Femur (tissue), 1 donor: ENCODE results near the gene CEACAM16.
A peak's percentile ranks its signal among the peaks of the same experiment; 100 is the strongest.
"Not testable (repeated sequence)": the region's sequence is repeated elsewhere in the genome, so short reads cannot be mapped to it uniquely, and the experiment has no call there.

Experiments used
- DNase-seq: peaks from one replicate; pipeline ENCODE4 v3.0.0-alpha.2; 2017

CEACAM16 gene

DNA sequence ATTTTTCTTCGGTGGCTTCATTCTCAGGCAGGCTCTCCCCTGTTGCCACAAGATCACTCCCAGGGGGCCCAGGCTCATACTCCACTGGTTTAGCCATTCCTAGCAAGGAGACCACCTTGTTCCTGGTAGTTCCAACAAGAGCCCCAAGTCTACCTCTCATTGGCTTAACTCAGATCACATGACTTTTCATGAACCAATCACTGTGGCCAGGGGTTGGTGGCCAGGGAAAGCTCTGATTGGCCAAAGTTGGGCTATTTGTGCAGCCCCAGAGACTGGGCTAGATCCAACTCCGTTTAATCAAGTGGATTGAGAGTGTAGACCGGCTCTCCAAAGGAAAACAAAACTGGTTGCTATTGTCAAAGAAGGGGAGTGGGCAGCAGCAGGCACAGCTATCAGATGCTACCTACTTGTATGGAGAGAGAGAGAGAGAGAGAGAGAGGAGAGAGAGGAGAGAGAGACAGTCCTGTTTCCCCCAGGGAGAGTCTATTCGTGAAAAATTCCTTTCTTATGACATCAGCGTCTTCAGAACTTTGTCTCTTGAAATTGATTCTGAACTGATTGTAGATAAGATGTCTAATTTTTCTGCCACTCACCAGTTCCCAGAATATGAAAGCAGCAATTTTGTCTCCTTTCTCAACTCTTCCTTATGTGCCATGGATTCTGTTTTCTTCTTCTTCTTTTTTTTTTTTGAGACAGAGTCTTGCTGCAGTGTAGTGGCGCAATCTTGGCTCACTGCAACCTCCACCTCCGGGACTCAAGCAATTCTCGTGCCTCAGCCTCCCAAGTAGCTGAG is 21.7 kb upstream of the CEACAM16 start:
- DNase-seq, result no peak

DNA sequence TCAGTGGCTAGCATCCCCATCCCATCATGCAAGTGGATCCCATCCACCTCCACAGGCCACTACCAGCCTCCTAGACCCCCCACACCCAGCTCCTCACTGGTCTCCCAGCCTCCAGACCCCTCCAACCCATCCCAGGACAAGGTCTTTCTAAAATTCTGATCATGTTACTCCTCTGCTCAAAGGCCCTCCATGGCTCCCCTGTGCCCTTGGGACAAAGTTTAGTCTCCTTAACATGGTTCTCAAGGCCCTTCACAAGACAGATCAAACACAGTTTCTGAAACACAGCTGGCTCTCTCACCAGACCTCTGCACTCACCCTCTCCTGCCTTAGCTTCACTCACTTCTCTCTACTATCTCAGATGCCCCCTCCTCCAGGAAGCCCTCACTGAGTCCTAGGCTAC is 18.4 kb upstream of the CEACAM16 start:
- DNase-seq, result no peak

DNA sequence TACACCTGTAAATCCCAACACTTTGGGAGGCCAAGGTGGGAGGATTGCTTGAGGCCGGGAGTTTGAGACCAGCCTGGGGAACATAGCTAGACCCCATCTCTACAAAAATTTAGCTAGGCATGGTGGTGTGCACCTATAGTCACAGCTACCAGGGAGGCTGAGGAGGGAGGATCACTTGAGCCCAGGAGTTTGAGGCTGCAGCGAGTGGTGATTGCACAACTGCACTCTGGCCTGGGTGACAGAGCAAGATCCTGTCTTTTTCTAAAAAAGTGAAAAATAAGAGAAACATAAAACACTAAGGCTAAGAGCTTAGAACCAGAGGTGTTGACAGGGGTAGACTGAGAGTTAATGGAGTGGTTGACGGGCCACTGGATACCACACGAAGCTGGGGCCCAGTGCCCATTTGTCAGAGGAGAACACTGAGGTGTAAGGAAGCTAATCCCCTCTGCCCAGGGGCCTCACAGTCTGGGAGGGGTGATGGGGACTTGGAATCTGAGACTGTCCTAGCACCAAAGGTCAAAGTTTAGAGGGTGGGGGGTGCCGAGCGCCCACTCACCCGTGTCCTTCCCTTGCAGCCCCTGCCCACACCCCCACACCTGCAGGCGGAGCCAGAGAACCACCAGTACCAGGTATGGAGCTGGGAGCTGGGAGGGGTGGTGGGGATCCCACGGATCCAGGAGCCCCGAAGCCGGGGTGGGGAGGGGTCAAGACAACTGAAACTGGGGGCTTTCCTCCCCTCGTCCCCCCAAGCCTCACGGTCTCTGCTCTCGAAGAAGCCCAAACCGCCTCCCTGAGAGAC is 16.8 kb upstream of the CEACAM16 start:
- DNase-seq, result no peak

DNA sequence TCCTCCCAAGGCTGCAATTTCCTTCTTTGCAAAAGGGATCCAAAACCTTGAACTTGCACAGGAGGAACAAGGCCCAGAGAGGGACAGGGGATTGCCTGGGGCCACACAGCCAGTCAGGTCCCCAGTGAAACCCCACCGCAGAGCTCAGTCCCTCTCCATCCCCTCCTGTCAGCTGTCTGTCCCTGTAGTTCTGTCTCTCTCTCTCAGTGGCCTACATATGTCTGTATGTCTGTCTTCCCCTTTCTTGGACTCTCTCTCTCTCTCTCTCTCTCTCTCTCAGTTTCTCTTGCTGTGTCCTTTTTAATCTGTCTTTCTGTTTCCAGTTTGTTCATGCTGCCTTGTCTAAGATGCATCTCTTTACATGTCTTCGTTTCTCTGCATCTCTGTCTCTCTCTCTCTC is 16.1 kb upstream of the CEACAM16 start:
- DNase-seq, result no peak

DNA sequence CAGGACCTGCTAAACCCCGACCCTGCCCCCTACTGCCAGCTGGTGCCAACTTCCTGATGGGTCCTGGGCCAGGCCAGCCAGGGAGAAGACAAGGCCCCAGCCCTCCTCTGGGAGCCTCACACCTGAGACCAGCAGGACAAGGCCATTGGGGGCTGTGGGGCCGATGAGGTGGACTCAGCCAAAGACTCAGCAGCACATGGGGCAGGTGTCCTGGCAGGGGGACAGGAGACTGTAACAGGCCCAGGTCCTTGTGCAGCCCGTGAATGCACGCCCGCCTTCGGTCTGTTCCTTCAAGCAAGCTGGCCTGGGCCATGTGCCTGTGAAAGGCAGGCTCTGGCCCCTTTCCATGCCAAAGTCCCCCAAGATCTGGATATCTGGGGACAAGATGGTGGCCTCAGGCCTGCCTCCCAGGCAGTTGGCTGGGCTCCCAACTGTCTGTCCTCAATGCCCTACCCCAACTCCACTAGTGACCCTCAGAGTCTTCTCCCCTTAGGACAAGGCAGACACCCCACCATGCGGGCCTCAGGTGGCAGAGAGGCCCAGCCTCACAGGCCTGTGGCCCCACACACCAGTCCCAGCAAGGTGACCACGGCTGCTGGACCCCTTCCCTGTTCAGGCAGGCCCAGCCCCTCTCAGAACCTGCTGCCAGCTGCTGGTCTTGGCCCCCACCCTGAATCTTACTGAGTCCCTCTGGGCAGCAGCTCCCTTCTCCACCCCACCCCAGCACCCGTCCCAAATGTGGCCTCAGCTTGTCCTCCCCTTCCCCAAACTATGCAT is 15.3 kb upstream of the CEACAM16 start:
- DNase-seq, result no peak

DNA sequence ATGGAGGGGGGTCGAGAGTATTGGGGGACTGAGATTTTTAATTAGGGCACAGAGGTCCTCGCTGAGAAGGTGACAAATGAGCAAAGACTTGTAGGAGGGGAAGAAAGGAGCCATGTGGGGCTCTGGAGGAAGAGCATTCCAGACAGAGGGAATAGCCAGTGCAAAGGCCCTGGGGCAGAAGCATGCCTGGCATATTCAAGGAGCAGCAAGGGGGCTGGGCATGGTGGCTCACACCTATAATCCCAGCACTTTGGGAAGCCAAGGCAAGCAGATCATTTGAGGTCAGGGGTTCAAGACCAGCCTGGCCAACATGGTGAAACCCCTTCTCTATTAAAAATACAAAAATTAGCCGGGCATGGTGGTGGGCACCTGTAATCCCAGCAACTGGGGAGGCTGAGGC is 14.6 kb upstream of the CEACAM16 start:
- not testable (repeated sequence) for DNase-seq

DNA sequence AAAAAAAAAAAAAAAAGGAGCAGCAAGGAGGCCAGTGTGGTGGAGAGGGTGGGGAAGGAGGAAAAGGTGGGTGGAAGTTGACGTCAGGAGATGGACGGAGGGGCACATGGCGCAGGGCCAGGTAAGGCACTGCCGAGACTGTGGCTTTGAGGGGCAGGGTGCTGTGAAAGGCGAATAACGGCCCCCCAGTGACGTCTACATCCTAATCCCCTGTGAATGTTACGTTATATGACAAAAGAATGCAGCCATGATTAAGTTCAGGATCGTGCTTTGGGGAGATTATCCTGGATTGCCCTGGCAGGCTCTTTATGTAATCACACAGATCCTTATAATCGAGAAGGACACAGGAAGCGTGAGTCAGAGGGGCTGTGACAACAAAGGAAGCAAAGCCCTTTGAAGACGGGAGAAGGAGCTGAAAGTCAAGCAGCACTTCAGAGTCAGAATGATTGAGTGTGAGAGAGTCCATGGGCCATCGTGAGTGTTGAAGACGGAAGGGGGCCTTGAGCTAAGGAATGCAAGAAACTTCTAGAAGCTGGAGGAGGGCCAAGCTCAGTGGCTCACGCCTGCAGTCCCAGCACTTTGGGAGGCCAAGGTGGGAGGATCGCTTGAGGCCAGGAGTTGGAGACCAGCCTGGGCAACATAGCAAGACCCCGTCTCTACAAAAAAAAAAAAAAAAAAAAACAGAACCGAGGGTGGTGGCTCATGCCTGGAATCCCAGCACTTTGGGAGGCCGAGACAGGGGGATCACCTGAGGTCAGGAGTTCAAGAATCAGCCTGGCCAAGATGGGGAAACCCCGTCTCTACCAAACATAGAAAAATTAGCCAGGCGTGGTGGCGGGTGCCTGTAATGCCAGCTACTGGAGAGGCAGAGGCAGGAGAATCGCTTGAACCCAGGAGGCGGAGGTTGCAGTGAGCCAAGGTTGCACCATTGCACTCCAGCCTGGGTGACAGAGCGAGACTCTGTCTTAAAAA is 13.8 kb upstream of the CEACAM16 start:
- DNase-seq, result no peak

DNA sequence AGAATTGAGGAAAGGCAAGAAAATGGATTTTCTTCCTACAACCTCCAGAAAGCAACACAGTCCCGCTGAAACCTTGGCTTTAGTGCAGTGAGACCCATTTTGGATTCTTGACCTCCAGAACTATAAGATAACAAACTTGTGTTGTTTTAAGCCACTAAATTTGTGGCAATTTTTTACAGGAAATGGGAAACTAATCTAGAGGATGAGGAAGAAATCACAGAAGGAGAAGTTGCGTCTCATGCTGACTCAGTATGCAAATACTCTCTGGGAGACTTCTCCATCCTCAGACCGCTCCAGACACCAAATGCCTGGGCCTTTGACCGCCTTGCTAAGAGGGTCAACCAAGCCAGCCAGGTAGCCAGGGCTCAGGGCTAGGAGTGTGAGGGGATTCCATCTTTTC is 13.1 kb upstream of the CEACAM16 start:
- no peak for DNase-seq

DNA sequence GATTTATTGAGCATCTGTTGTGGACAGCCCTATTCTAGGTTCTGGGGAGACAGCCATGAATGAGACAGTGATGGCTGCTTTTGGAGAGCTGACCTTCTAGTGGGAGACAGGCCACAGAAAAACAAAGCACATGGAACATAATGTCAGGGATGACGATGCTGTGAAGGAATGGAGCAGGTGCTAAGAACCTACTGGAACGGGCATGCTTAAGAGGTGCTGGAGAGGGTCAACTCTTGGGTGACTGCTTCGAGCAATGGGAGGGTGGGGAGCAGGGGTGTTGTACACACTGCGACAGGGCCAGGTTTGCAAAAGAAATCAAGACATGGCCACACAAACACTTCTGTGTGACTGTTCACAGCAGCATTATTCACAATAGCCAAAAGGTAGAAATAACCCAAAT is 12.1 kb upstream of the CEACAM16 start:
- no peak for DNase-seq

DNA sequence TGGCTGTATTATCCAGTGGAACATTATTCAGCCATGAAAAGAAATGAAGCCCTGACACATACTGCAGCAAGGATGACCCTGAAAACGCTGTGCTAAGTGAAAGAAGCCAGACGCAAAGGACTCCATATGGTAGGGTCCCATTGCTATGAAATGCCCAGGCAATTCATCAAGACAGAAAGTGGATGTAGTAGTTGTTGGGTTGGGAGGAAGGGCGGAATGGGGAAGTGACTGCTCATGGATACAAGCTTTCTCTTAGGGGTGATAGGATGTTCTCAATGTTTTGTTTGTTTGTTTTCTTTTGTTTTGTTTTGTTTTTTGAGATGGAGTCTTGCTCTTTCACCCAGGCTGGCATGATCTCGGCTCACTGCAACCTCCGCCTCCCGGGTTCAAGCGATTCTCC is 11.1 kb upstream of the CEACAM16 start:
- no peak for DNase-seq

DNA sequence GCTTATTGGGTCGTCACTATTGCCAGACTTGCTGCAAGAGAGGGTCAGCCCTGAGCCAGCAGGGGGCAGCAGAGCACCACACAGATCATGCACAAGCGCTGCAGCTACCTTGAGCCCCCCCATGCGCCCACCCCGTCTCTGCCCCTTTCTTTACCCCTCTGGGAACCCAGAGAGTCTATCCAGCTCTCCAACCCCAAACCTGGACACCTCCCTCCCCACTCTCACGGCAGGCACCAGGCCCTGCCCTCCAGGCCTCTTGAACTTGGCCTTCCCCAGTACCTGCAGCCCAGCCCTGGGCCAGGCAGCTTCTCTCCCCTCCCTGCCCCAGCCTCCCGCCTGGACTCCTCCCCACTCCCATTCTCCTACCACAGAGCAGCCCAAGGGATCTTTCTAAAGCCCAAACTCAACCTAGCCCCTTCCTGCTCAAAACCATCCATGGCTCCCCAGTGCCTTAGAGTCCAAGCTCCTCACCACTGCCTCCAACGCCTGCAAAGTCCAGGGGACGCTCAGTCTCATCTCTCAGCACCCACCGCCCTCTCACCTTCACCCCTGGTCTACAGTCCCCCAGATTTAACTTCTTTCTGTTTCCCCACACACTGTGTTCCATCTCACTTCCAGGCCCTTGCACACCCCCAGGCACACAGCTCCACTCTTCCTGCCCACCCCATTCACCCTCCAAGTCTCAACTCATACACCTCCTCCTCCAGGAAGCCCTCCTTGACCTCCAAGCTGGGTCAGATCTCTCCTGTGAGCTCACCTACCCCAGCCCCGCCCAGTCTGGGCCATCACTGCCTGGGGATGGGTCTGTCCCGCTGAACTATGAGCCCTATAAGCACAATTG is 9.4 kb upstream of the CEACAM16 start:
- DNase-seq, result peak; percentile 79

DNA sequence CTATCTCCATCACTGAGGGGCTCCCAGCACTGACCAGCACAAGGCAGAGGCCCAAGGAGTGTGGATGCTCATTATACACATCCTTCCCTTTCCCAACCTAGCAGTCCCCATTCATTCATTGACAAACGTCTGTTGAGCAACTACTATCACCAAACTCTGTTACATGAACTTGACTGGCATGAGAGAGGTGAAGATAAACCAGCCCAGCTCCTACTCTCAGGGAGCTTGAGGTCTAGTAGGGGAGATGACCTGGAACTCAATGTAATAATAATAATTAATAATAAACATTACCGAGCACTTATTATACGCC is 8.9 kb upstream of the CEACAM16 start:
- DNase-seq, result no peak

DNA sequence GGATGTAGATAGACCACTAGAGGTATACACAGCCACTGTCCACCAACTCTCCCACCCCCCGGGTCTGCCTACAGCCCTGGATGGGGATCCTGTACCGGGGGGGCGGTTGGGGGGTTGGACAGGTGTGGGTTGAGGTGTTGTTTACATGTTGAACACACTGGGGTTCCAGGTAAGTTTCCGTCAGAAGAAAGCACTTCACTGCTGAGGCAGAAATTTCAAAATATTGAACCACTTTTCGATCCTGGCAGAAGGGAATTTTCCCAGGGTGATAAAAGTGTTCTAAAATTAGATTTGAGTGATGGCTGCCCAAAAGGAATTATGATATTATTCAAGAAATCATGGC is 6.6 kb upstream of the CEACAM16 start:
- DNase-seq, result no peak

DNA sequence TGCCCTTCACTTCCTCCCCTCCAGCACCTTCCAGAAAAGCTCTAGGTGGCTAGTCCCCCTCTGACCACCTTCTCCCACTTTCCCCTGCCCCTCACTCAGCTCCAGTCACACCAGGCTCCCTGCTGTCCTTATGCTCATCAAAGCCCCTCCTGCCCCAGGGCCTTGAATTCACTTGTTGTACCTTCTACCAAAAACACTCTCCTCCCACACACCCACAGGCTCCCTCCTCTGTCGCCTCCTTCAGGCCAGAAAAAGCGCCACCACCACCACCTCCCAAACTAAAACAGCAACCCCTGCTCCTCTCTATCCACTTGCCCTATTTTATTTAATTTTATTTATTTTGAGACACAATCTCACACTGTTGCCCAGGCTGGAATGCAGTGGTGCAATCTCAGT is 4.8 kb upstream of the CEACAM16 start:
- DNase-seq, result no peak

DNA sequence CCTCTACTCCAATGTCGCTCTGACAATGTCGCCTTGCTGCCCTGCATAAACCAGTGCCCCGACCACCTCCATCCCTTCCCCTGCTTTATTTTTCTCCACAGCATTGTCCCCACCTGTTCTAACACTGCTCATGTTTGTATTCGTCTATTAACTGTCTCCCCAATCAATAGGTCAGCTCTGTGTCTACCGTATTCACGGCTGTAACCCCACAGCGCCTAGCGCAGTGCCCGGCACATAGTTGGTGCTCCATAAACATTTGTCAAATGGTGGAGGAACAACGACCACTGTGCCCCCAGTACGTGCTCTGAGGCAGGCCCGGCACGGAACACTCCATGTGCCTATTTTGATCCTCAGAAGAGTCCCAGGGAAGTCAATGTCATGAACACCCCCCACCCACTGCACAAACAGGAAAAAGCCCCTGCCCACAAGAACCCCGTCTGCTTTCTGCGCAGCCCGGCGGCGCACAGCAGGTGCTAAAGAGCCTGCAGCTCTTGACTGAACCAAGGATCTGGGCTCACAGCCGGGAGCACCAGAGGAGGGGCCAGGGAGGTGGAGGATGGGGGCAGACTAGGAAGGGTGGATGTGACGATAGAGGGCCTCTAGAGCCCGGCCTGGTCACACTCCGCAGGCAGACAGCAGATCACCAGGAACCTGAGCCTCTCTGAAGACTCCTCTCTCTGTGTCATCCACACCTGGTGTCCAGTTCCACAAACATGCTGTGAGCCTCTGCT is 1.8 kb upstream of the CEACAM16 start:
- DNase-seq, result no peak

DNA sequence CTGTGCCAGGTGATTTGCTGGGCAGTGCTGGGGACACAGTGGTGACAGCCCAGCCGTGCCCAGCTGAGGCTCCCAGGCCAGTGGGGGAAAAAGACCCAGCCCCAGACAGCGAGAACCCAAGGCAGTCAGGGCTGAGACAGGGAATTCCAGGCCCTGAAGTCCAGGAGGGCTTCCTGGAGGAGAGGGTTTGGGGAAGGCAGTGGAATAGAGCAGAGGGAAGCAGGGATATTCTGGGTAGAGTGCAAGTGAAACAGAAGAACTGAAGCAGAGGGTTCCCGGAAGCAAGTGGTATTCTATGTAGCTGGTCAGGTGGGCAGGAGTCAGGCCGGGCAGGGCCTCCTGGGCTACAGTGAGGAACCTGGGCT is 1.3 kb upstream of the CEACAM16 start:
- no peak for DNase-seq

DNA sequence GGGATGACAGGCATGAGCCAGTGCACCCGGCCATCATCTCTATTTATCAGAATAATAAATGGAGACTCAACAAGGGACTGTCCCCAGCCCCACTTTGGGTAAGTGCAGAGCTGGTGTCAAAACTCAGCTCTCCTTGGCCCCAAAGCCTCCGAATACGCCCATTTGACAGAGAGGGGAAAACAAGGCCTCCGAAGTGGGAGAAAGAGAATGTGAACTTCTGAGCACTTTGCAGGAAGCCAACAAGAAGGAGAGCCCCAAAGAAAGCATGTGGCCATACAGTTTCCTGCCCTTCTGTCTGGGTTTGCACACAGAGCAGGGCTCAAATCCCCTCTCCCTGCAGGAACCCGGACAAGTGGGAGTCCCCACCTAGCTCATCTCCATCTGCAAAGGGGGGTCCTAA is 1.6 kb downstream of the CEACAM16 start:
- DNase-seq, result no peak

DNA sequence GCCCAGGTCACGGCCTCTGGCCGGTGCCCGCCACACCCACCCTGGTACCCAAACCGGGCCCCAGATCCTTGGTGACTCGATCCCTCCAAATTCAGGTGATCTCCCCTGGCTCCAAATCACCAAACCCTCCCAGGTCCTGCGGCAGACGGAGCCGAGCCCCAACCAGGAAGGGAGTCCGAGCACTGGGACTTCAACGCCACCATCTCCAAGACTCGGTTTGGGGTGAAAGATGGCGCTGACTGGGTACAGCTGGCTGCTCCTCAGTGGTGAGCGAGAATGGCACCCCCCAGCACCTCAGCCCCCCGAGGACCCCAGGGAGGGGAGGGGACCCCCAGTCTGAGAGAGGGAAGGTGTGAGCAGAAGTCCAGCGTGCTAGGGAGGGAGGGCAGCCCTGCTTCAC is 2.3 kb downstream of the CEACAM16 start:
- no peak for DNase-seq

DNA sequence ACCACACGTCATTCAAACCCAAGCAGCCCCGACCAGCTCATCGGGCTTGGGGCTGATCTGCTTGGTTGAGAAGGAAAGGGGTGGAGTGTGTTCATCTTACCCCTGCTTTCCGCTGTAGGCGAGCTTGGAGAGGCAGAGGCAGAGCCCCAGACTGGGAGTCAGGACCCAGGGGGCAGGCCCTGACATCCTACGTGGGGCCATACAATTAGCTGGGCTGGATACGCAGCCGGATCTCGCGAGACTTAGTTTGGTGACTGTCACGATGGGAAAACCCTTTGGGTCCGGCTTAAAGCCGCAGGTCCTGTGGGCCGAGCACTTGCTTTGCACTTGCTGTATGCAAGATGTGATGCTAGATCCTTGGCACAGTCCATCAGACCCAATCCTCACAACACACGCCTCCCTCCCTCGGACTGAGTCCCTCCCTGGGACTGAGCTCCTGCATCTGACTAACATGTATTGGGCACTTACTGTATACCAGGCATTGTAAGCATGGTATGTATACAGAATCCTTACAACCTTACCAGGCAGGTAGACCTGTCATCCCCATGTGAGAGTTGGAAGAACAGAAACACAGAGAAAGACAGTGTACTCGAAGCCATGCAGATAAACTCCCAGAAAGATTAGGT is 3.7 kb downstream of the CEACAM16 start:
- DNase-seq, result no peak

DNA sequence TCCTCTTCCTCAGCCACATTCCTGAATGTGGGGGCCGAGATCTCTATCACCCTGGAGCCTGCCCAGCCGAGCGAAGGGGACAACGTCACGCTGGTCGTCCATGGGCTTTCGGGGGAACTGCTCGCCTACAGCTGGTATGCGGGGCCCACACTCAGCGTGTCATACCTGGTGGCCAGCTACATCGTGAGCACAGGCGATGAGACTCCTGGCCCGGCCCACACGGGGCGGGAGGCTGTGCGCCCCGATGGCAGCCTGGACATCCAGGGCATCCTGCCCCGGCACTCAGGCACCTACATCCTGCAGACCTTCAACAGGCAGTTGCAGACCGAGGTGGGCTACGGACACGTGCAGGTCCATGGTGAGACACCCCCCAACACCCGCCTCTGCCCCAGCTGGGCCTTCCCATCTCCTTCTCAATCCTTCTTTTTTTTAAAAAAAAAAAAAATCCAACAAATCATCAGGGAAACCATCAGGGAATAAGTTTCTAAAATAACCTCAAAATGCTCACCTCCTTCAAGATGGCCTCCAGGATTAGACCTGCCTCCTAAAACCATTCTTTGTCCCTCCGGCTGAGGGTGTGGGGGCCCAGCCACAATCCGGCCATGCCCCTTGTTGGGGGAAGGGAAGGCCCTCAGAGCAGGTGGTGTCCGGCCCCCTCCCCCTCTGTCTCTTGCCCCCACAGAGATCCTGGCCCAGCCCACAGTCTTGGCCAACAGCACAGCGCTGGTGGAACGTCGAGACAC is 4.6 kb downstream of the CEACAM16 start:
- no peak for DNase-seq
